Naive thymus-derived CD8-positive, alpha-beta T cell (primary cell): ENCODE measurements around the gene TGFB2. TPM values are rescaled to one million over a fixed set of nuclear protein-coding genes. Genes with fewer than 3 reads are reported as not detected.

Experiments
- ATAC-seq, 2 donors: fragments of 150-1000 bp; cut with Tn5 transposase in 1 of 2; sonication (Bioruptor Pico), chemical (Tn5 transposase) in 1 of 2; 1 replicate in 1 of 2; 2 replicates in 1 of 2; pipeline ENCODE4 v1.10.0; 2021; ENCODE audit warnings: mild to moderate bottlenecking in 2 of 2, moderate library complexity in 2 of 2
- POLR2A ChIA-PET: fragments of 350-600 bp; sonication (Branson Sonifier 250); formaldehyde crosslinking; loops from one replicate; lab custom pipeline; 2021; ENCODE audit warnings: antibody characterized with exemption; lab: Charles Lee
- DNase-seq, 10 donors: peaks; one replicate each; pipeline versions ENCODE4 v3.0.0 to v3.0.0-alpha.2; 2020 to 2022
- H3K27ac Mint-ChIP-seq, 10 donors: one replicate each; pipeline ENCODE4 v1.8.0; 2020 to 2022; ENCODE audit warnings: mild to moderate bottlenecking in 10 of 10, mixed read lengths in 10 of 10, moderate library complexity in 4 of 10, inconsistent platforms in 1 of 10
- H3K27me3 Mint-ChIP-seq, 5 donors: one replicate each; pipeline ENCODE4 v1.8.0; 2021 to 2022; ENCODE audit warnings: mixed read lengths in 5 of 5
- H3K36me3 Mint-ChIP-seq, 3 donors: one replicate each; pipeline ENCODE4 v1.8.0; 2020 to 2022; ENCODE audit warnings: mixed read lengths in 3 of 3, mild to moderate bottlenecking in 2 of 3, inconsistent platforms in 1 of 3
- H3K4me1 Mint-ChIP-seq, 4 donors: one replicate each; pipeline ENCODE4 v1.8.0; 2021 to 2022; ENCODE audit warnings: mixed read lengths in 4 of 4
- H3K4me3 Mint-ChIP-seq, 10 donors: one replicate each; pipeline ENCODE4 v1.8.0; 2020 to 2022; ENCODE audit warnings: mild to moderate bottlenecking in 10 of 10, mixed read lengths in 10 of 10, moderate library complexity in 6 of 10, inconsistent platforms in 1 of 10
- H3K9me3 Mint-ChIP-seq, 9 donors: one replicate each; pipeline ENCODE4 v1.8.0; 2020 to 2022; ENCODE audit warnings: mixed read lengths in 9 of 9, mild to moderate bottlenecking in 3 of 9, inconsistent platforms in 1 of 9, moderate library complexity in 1 of 9
- polyA plus RNA-seq, 3 donors: library from polyadenylated mRNA; unstranded; fragments of 300-500 nt; fragmentation: Illumina TruSeq; gene quantifications; one replicate each; pipeline ENCODE4 v1.2.3, GENCODE V29; 2021
- total RNA-seq, 8 experiments: library from RNA in 2 of 8; stranded (reverse) in 2 of 8; gene quantifications; one replicate each; pipeline ENCODE4 v1.2.3 and lab custom pipeline; 2021 to 2026

The TGFB2 gene
- total and polyA plus RNA-seq, 5 experiments from 2014 or later = 0.16 TPM; not detected in 4

DNA sequence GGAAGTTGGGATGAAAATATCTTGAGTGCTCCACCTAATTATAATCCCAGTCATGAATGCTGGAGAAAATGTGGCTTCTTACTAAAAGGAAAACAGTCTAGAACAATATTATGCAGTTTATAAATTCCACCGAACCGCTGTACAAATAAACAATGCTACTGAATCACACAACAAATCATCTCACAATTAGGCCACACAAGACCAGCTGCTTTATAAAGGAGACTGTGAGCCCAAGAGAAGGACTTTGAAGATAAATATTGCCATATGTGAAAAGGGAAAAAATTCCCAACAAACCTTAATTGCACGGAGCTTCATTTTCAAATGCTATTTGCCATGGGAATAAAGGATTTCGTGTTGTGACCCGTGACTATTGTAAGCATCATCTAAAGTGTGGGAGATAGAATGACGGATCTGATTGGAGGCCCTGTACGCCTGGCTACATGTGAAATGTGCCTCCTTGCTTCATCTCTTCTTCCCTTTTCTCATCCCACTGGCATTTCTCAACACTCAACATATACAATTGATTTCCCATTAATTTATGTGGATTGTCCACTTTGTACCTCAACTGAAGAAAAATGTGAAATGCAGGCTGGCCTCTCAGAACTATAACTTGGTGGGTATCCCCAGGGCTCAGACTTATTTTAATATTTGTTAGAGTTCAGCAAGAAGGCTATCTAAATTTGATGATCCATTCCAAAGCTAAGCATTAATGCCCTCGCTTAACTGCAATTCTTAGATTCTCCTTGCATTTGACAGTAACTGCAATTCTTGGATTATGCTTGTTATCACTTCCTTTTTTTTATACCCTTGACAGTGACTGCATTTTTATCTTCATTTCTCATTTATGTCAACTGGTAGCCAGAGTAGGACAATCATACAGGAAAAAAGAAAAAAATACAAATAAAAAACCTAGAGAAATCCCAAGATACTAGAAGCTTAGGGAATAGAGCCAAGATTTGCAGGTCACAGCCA, 122.3 kb downstream of the TGFB2 start:
- DNase-seq (no peak), ATAC-seq (no peak)
- Mint-ChIP-seq H3K4me3 (no peak overlapping the region), H3K27me3 (peaks cover 0 to 2% (median 0%) of the 10 kb centered on the region in 5 donors), H3K36me3 (no peaks in the 10 kb centered on the region), H3K9me3 (no peaks in the 10 kb centered on the region), H3K27ac (no peak overlapping the region), H3K4me1 (no peaks in the 10 kb centered on the region)
- POLR2A ChIA-PET = no interaction called here

DNA sequence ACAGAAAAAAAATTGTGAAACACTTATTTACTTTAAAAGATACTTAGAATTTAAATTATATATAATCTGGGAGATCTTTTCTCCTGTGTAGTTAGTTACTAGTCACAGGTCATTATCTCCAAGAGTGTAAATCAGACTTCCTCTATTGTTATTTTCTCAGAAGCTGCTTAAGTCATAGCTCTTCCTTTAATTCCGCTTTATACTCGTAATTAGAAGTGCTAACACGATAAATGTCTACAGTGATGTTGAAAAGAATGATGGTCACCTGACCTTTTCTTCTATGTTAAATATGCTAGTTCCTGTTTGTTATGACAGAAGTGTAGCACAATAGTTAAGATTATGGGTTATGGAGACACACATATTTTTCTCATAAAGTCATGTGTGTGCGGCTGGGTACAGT, 123.6 kb downstream of the TGFB2 start:
- H3K27ac Mint-ChIP-seq = no peak overlapping the region
- H3K27me3 Mint-ChIP-seq = peaks cover 0 to 2% (median 0%) of the 10 kb centered on the region in 5 donors
- H3K4me3 Mint-ChIP-seq = no peak overlapping the region
- H3K36me3 Mint-ChIP-seq = no peaks in the 10 kb centered on the region
- no peaks in the 10 kb centered on the region for H3K9me3 Mint-ChIP-seq
- H3K4me1 Mint-ChIP-seq = peaks cover 3 to 9% (median 8%) of the 10 kb centered on the region in 4 donors
- POLR2A ChIA-PET = no interaction called here
- ATAC-seq (no peak), DNase-seq (no peak)

DNA sequence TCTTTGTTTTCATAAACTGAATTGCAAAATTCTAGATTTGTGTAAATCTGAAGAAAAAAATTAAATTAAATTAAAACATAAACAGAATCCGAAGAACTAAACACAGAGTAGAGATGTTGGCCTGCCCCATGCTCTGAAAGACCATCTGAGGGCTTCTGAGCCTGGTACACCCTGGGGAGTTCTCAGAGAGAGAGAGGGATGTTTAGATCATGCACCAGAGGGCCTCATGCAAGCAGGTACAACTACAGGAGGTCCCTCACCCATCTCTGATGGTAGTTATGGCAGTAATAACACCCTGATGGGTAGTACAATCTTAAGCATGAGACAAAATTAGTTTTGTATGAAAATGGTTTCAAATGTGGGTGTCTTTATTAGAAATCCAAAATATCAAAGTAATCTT, 127.7 kb downstream of the TGFB2 start:
- POLR2A ChIA-PET = no interaction called here
- no peaks in the 10 kb centered on the region for H3K36me3 Mint-ChIP-seq
- no peak for DNase-seq
- peak overlapping the region in 3 of 10 donors; percentile 15 to 39 (median 24) for H3K4me3 Mint-ChIP-seq
- peaks cover 7 to 28% (median 20%) of the 10 kb centered on the region in 4 donors for H3K4me1 Mint-ChIP-seq
- peak overlapping the region in 7 of 10 donors; percentile 24 to 82 (median 58) for H3K27ac Mint-ChIP-seq
- peaks cover 0 to 4% (median 0%) of the 10 kb centered on the region in 5 donors for H3K27me3 Mint-ChIP-seq
- H3K9me3 Mint-ChIP-seq = no peaks in the 10 kb centered on the region
- peak in 1 of 2 donors; percentile 29 for ATAC-seq

DNA sequence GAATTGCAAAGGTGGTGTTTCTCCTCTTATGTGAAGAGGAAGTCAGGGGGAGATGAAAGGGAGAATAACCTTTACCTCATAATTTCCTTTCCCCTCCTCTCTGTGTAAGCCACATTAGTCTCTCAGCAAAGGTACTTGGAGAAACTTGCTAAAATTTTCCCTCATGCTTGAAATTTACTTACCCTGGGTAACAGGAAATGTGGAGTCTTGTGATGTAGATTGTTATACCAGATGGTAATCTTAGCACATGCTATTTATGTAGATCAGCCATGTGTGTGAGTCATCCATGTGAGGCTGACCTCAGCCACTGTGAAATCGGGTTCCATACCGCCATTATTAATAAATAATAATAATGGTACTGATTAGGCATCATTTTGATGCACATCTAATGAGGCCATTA, 128.4 kb downstream of the TGFB2 start:
- POLR2A ChIA-PET = no interaction called here
- peak in 1 of 10 donors; percentile 11 for DNase-seq
- peak; percentile 32 to 47 for ATAC-seq
- Mint-ChIP-seq H3K9me3 (no peaks in the 10 kb centered on the region), H3K27ac (peak overlapping the region in 7 of 10 donors; percentile 36 to 82 (median 58)), H3K27me3 (peaks cover 0 to 4% (median 0%) of the 10 kb centered on the region in 5 donors), H3K4me1 (peaks cover 7 to 28% (median 20%) of the 10 kb centered on the region in 4 donors), H3K4me3 (peak overlapping the region in 1 of 10 donors; percentile 39), H3K36me3 (no peaks in the 10 kb centered on the region)

DNA sequence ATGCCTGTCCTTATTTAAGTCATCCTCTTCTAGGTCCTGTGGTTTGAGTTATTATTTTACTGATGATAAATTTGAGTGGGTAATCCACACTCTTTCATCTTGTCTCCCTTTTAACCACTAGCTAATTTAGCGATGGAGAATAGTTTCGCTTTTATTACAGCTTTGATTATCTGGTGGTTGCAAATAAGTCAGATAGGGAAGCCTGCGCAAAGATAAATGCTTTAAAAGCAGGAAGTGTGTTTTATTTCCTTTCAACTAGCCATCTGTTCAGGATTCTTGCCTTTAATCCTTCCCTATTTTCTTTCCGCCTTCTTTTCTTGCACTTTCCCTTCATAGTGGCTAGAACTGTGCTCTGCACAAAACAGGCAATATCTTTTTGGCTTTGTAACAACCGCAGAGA, 129.0 kb downstream of the TGFB2 start:
- DNase-seq = no peak
- H3K9me3 Mint-ChIP-seq = no peaks in the 10 kb centered on the region
- H3K27ac Mint-ChIP-seq = peak overlapping the region in 5 of 10 donors; percentile 3 to 67 (median 53)
- peaks cover 0 to 4% (median 0%) of the 10 kb centered on the region in 5 donors for H3K27me3 Mint-ChIP-seq
- no peaks in the 10 kb centered on the region for H3K36me3 Mint-ChIP-seq
- H3K4me3 Mint-ChIP-seq = peak overlapping the region in 8 of 10 donors; percentile 18 to 55 (median 48)
- peaks cover 7 to 28% (median 20%) of the 10 kb centered on the region in 4 donors for H3K4me1 Mint-ChIP-seq
- POLR2A ChIA-PET = no interaction called here
- no peak for ATAC-seq

DNA sequence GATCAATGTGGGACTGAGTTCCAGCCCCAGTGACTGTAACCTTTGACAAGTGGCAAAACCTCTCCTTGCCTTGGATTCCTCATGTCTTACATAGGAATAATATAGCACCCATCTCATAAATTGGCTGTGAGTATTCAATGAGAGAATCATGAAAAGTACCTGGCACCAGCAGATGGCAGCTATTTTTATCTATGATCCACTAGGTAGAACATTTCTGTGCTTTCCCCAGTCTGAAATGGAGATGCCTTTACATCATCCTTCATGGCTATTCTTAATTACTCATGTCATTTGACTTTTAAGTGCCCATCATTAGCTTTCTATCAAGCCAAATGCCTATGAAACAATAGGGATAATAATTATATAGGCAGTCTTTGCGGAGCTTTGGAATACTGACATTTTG, 130.1 kb downstream of the TGFB2 start:
- no peak overlapping the region for H3K27ac Mint-ChIP-seq
- H3K4me1 Mint-ChIP-seq = peaks cover 7 to 28% (median 21%) of the 10 kb centered on the region in 4 donors
- no peaks in the 10 kb centered on the region for H3K36me3 Mint-ChIP-seq
- ATAC-seq (no peak), DNase-seq (no peak)
- H3K9me3 Mint-ChIP-seq = no peaks in the 10 kb centered on the region
- H3K27me3 Mint-ChIP-seq = peaks cover 0 to 8% (median 0%) of the 10 kb centered on the region in 5 donors
- POLR2A ChIA-PET = interaction anchor here (0.6 kb wide), 1 partner anchor 47 kb away, joined by 5 read pairs; no protein-coding TSS in a partner anchor
- no peak overlapping the region for H3K4me3 Mint-ChIP-seq

DNA sequence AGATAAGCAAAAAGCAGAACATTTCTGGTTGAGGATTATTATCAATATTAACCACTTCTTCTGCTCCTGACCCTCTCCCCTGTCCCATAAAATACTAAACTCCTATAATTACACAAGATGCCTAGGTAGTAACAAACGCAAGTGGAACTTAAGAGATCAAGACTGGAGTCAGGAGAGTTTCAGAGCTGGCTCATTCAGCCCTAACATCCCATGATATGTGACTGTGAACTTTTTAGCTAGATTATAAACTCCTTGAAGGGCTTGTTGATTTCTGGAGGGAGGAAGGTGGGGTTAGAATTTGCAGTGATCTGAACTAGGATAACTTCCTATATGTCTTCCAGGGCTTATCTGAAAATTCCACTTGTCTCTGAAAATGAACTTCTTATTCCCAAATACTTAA, 130.6 kb downstream of the TGFB2 start:
- Mint-ChIP-seq H3K36me3 (no peaks in the 10 kb centered on the region), H3K9me3 (no peaks in the 10 kb centered on the region), H3K27me3 (peaks cover 0 to 10% (median 0%) of the 10 kb centered on the region in 5 donors), H3K4me3 (no peak overlapping the region), H3K27ac (no peak overlapping the region), H3K4me1 (peaks cover 7 to 28% (median 21%) of the 10 kb centered on the region in 4 donors)
- no peak for ATAC-seq
- no peak for DNase-seq
- POLR2A ChIA-PET = interaction anchor here (0.6 kb wide), 1 partner anchor 46 kb away, joined by 5 read pairs; no protein-coding TSS in a partner anchor

DNA sequence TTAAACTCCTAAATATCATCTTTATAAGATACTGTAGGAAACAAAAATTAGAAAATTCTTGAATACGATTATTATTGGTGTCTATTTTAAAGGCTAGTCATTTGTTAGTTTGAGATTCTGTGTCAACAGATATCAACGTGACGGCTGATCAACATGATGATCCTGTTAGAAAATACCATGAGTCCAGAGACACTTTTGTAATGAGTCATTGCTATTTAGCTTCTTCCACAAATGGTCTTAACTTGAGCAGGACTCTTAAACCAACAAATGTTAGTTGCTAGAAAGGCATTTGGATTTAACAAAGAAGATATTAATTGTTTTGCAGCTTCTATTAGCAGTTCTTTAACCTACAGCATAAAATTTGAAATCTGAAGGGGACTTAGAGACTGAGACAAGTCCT, 131.2 kb downstream of the TGFB2 start:
- no peak overlapping the region for H3K27ac Mint-ChIP-seq
- H3K9me3 Mint-ChIP-seq = no peaks in the 10 kb centered on the region
- no peak overlapping the region for H3K4me3 Mint-ChIP-seq
- DNase-seq (no peak), ATAC-seq (no peak)
- POLR2A ChIA-PET = no interaction called here
- peaks cover 0 to 10% (median 0%) of the 10 kb centered on the region in 5 donors for H3K27me3 Mint-ChIP-seq
- H3K36me3 Mint-ChIP-seq = no peaks in the 10 kb centered on the region
- H3K4me1 Mint-ChIP-seq = peaks cover 7 to 28% (median 21%) of the 10 kb centered on the region in 4 donors

DNA sequence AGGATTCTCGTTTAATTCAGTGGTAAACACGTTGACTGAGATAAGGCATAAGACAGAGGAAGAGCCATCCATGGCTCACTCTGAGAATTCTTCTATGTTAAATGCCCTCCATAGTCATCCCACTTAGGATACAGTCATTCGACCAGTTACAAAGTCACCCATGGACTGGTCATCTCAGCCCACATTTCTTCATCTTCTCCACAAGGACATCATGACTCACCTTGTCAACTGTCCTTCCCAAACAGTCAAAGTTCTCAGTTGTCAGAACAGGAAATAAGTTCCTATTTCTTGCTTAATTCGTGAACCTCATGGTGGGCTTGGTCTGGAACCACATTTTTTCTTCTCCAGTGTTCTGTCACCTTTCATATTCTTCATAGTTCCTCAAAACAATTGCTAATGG, 133.2 kb downstream of the TGFB2 start:
- Mint-ChIP-seq H3K4me3 (no peak overlapping the region), H3K4me1 (peaks cover 6 to 22% (median 16%) of the 10 kb centered on the region in 4 donors), H3K27ac (no peak overlapping the region), H3K36me3 (no peaks in the 10 kb centered on the region), H3K27me3 (peaks cover 0 to 10% (median 0%) of the 10 kb centered on the region in 5 donors), H3K9me3 (no peaks in the 10 kb centered on the region)
- DNase-seq (no peak), ATAC-seq (no peak)
- POLR2A ChIA-PET = no interaction called here

DNA sequence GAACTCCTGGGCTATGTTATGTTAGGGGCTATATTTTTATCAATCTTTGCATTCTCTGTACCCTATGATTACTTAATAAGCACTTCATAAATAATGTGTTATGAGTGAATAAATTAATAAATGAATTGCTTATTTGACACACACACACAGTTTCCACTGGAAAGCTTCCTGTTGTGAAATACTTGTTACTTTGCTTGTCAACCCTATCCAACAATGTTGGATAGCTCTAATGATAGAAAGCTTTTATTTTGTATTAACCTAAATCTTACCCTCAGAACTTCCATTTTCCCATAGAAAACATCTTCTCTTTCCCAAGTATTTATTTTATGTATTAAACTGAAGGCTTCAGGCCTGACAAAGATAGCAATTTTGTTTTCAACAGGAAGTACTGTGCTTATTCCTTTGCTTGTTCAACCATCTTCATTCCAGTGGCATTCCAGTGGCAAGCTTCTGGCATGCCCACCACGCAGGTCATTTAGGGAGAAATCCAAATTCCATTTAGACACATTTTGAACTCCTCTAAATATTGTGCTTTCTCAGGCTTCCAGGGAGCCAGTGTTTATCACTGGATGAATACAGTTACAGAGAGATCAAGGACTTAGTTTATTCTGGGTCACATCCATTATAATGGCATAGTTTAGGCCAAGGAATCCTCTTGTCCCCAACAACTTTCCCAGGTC, 134.4 kb downstream of the TGFB2 start:
- Mint-ChIP-seq H3K9me3 (no peaks in the 10 kb centered on the region), H3K4me1 (peaks cover 0 to 10% (median 5%) of the 10 kb centered on the region in 4 donors), H3K27me3 (peaks cover 0 to 10% (median 0%) of the 10 kb centered on the region in 5 donors), H3K36me3 (no peaks in the 10 kb centered on the region), H3K27ac (no peak overlapping the region), H3K4me3 (no peak overlapping the region)
- POLR2A ChIA-PET = no interaction called here
- DNase-seq (no peak), ATAC-seq (no peak)

DNA sequence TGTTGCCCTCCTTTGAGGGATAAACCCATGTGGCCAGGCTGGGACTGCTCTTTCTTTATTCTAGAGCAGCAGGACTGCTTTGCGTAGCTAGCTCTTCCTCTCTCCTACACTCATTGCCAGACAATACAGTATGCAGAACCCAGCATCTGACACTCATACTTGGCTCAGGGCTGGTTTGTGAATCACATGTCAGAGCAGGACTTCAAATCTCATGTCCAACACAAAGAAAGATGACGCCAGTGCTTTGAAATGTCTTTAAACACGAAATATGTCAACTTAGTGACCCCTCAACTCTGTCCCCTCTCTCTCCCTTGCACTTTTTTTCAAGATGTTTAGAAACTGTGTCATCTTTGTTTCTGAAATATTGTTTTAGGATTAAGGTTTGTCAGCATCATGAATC, 135.0 kb downstream of the TGFB2 start:
- H3K9me3 Mint-ChIP-seq = no peaks in the 10 kb centered on the region
- POLR2A ChIA-PET = no interaction called here
- H3K36me3 Mint-ChIP-seq = no peaks in the 10 kb centered on the region
- DNase-seq (no peak), ATAC-seq (no peak)
- peaks cover 0 to 4% (median under 1%) of the 10 kb centered on the region in 4 donors for H3K4me1 Mint-ChIP-seq
- no peak overlapping the region for H3K27ac Mint-ChIP-seq
- H3K4me3 Mint-ChIP-seq = no peak overlapping the region
- H3K27me3 Mint-ChIP-seq = peaks cover 0 to 10% (median 0%) of the 10 kb centered on the region in 5 donors

DNA sequence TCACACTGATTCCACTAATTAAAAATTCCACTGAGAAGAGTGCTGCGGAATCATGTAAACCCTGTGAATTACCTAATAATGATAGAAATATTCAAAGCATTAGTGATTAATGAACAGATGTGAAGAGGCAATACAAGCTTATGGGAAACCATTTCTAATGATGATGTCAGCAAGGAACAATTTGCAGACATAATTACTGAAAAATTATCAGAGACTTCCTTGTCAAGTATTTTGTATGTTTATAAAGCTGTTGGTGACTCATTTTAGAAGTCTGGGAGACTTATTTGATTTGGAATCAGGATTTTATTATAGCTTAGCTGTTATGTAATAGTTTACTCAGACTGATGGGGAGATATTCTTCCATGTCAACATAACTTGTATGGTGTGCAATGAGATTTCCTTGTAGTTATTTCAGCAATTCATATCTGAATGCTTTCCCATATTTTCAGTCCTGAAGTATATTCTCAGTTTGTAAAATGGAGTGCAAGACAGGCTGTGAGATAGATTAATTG, 135.5 kb downstream of the TGFB2 start:
- H3K4me3 Mint-ChIP-seq = no peak overlapping the region
- H3K27me3 Mint-ChIP-seq = peaks cover 0 to 10% (median 0%) of the 10 kb centered on the region in 5 donors
- DNase-seq (no peak), ATAC-seq (no peak)
- no peaks in the 10 kb centered on the region for H3K36me3 Mint-ChIP-seq
- POLR2A ChIA-PET = no interaction called here
- peaks cover 0 to 1% (median 0%) of the 10 kb centered on the region in 4 donors for H3K4me1 Mint-ChIP-seq
- no peak overlapping the region for H3K27ac Mint-ChIP-seq
- H3K9me3 Mint-ChIP-seq = no peaks in the 10 kb centered on the region
